Stomach smooth muscle (tissue), 2 donors: ENCODE data around the gene ARL15.

Source experiments
- H3K27ac ChIP-seq: one replicate; pipeline ENCODE4 v1.7.0; 2013; ENCODE audit warnings: mild to moderate bottlenecking, low read length, inconsistent platforms
- H3K27me3 ChIP-seq, 2 donors: one replicate each; pipeline ENCODE4 v1.7.0; 2013; ENCODE audit warnings: low read length in 2 of 2; ENCODE audit not compliant: insufficient read depth in 2 of 2, control insufficient read depth in 1 of 2
- H3K36me3 ChIP-seq, 2 donors: one replicate each; pipeline ENCODE4 v1.7.0; 2013; ENCODE audit warnings: low read length in 2 of 2; ENCODE audit not compliant: control insufficient read depth in 2 of 2, insufficient read depth in 2 of 2
- H3K4me1 ChIP-seq: one replicate; pipeline ENCODE4 v1.7.0; 2013; ENCODE audit warnings: low read length; ENCODE audit not compliant: control insufficient read depth, insufficient read depth
- H3K4me3 ChIP-seq, 2 donors: one replicate each; pipeline ENCODE4 v1.7.0; 2013; ENCODE audit warnings: low read length in 2 of 2
- H3K9ac ChIP-seq, 2 donors: one replicate each; pipeline ENCODE4 v1.7.0; 2013; ENCODE audit warnings: low read length in 2 of 2, mild to moderate bottlenecking in 1 of 2
- H3K9me3 ChIP-seq, 2 donors: one replicate each; pipeline ENCODE4 v1.7.0; 2013; ENCODE audit warnings: low read length in 2 of 2; ENCODE audit not compliant: control insufficient read depth in 2 of 2
- donor health status: healthy.
- donor health status: Pancreatic carcinoma.

The ARL15 gene

DNA sequence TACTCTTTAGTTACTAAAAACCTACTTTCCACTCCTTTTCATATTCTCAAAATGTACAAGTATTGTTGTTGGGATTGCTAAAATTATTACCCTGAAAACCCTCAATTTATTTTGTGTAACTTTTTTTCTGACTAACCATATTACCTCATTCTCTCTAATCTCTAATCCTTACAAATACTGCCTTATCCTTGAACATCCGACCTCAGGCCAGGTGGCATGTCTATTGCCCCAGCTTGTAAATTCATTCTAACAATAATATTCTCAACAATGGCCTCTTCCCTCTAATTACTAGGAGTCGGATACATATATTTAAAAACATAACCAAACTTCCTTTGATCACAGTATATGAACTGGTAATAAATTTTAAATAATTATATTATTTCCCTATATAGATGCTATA is 25.8 kb downstream of the ARL15 start:
- no peak overlapping the region for H3K9ac ChIP-seq
- no peaks in the 10 kb centered on the region for H3K27me3 ChIP-seq
- H3K4me1 ChIP-seq = no peaks in the 10 kb centered on the region
- H3K9me3 ChIP-seq = peaks cover 0 to 3% of the 10 kb centered on the region in 2 donors
- peaks cover 0 to 2% of the 10 kb centered on the region in 2 donors for H3K36me3 ChIP-seq
- H3K4me3 ChIP-seq = no peak overlapping the region
- H3K27ac ChIP-seq = no peak overlapping the region

DNA sequence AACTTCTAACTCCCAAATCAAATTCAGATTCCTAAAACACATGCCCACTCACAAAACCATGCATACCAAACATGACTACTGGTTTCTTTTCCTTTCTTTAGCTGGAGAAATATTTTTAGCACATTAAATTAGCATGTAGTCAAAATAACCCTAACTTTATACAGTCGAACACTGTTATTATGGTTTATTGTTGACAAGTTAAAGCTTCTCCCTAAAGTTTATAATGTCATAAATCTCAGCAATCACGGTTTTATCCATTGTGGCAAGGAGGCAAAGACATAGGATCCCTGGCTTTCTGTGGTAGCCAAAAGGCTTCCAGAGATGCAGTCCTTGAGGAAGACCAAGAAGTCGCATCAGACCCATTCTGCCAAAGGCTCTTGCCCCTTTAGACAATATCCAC is 27.5 kb downstream of the ARL15 start:
- no peaks in the 10 kb centered on the region for H3K27me3 ChIP-seq
- H3K27ac ChIP-seq = no peak overlapping the region
- H3K4me3 ChIP-seq = no peak overlapping the region
- peaks cover 0 to 3% of the 10 kb centered on the region in 2 donors for H3K9me3 ChIP-seq
- H3K36me3 ChIP-seq = peaks cover 0 to 2% of the 10 kb centered on the region in 2 donors
- no peak overlapping the region for H3K9ac ChIP-seq
- no peaks in the 10 kb centered on the region for H3K4me1 ChIP-seq

DNA sequence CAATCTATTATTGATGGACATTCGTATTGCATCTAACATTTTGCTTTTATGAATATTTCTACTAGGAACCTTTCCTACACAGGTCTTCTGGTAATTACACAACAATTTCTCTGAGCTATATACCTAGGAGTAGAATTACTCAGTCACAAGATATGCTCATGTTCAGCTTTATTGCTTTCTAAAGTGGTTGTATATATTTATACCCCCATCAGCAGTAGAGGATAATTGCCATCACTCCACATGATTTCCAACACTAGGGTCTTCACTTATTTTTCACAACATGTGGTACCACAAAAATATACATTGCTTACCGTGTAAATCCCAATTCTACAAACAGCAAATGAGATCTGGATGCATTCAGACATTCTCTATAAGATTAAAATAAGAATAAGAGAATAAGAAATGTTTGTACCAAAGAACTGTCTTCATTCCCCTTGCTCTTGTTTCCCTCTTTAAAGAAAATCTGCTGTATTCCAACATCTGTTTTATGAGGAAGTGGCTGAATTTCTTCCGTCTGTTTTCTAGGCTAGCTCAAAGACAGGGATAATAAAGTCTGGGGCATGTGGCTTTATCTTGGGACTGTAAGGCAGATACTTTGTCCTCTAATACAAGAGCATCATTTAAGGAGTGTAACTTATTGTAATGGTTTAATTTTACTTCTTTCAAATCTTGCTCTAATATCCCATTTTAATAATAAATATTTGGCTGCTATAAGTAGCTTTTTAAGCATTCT is 28.2 kb downstream of the ARL15 start:
- Histone ChIP-seq H3K4me1 (no peaks in the 10 kb centered on the region), H3K27me3 (no peaks in the 10 kb centered on the region), H3K9ac (no peak overlapping the region), H3K4me3 (no peak overlapping the region), H3K36me3 (peaks cover 0 to 2% of the 10 kb centered on the region in 2 donors), H3K9me3 (peaks cover 0 to 3% of the 10 kb centered on the region in 2 donors), H3K27ac (no peak overlapping the region)

DNA sequence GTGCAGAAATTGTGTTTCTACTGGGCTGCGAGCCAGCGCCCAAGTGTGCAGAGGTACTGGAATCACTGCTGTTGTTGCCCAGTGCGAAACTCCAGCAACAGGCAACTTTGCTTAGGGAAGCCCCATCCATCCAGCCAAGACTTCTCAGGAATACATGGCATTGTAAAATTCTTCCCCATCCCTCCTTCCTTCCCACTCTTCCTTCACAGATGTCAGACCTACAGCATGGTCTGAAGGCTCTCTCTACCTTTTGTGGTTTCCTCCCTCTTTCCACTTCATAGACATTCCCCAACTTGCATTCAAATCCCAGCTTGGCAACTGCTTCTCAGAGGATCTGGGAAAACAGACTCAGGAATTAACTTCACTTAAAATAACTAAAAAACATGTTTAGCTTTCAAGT is 30.4 kb downstream of the ARL15 start:
- H3K36me3 ChIP-seq = peaks cover 0 to 2% of the 10 kb centered on the region in 2 donors
- H3K9ac ChIP-seq = no peak overlapping the region
- H3K9me3 ChIP-seq = peaks cover 0 to 3% of the 10 kb centered on the region in 2 donors
- H3K27me3 ChIP-seq = no peaks in the 10 kb centered on the region
- no peak overlapping the region for H3K4me3 ChIP-seq
- H3K4me1 ChIP-seq = no peaks in the 10 kb centered on the region
- no peak overlapping the region for H3K27ac ChIP-seq

DNA sequence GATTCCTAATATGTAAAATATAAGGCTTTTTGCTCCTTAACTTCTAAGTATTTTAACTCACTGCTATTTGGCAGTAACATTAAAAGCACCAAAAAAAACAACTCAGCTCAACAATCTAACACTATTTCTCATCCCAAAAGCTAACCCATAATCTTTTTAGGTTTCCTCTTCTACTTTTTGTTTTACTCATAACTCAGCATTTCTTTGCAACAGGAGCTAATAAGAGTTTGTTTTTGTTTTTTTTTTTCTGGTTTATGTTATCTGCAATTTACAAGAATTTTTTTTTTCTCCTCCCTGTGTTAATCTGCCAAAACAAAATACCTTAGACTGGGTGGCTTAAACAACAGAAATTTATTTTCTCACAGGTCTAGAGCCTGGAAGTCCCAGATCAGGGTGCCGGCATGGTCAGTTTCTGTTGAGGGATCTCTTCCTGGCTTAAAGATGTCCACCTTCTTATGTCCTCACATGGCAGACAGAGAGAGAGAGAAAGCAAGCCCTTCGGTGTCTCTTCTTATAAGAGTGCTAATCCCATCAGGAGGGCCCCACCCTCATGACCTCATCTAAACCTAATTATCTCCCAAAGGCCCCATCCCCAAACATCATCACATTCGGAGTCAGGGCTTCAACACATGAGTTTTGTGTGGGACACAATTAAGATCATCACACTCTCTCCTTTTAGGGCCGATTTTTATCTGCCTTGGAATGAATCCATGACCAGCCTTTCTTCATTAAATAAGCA is 31.2 kb downstream of the ARL15 start:
- Histone ChIP-seq H3K9me3 (peaks cover 0 to 3% of the 10 kb centered on the region in 2 donors), H3K9ac (no peak overlapping the region), H3K4me1 (no peaks in the 10 kb centered on the region), H3K4me3 (no peak overlapping the region), H3K27me3 (no peaks in the 10 kb centered on the region), H3K36me3 (peaks cover 0 to 2% of the 10 kb centered on the region in 2 donors), H3K27ac (no peak overlapping the region)

DNA sequence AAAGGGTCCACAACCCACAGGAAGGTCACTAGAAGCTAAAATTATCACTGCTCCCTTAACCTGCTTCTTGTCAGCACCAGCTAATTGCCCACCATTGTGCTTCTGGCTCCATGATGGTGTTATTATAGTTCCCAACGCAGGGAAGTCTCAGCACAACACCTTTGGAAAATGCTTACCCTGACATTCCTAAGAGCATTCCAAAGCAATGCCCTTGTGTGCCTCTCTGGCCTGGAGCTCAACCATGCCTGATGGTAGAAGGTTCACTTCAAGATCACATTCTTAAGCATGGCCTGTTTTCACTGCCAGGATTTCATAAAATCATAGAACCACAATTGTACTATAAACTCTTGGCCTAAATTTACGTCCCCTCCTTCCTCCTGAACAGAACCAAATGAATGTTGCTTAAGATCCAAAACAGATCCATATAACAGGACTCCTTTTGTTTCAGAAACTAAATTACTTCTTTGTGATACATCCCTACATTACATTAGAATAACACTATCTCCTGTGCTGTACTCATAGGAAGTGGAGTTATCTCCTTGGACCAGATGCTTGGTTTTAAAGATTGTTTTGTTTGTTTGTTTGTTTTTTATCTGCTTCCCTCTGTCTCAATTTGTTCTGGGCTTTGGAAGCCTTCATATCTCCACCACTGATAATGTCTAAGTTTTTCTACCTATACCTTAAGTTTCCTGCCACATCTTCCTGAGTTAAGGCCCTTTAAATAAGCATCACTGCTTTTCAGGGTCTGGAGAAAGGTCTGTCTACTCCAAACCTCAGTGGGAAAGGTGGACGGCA is 32.1 kb downstream of the ARL15 start:
- Histone ChIP-seq H3K4me1 (no peaks in the 10 kb centered on the region), H3K27me3 (no peaks in the 10 kb centered on the region), H3K27ac (no peak overlapping the region), H3K4me3 (no peak overlapping the region), H3K36me3 (peaks cover 0 to 2% of the 10 kb centered on the region in 2 donors), H3K9me3 (peaks cover 0 to 3% of the 10 kb centered on the region in 2 donors), H3K9ac (no peak overlapping the region)

DNA sequence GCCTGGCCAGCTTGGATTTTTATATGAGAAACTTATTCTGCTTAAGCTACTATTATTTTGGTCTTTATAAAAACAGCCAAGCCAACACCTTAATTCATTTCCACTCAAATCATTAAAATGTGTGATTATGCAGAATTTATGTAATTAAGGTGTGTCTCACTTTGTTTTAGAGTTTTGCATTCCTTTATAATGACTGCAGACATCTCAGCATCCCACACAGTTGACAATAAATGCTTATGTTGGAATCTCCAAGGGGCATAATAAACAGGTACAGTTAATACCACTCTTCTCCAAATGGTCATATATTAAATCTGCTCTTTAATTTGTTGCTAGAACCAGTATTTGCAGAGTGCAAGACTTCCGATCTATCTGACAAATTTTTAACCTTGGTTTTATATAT is 34.3 kb downstream of the ARL15 start:
- Histone ChIP-seq H3K36me3 (peaks cover 0 to 2% of the 10 kb centered on the region in 2 donors), H3K27ac (no peak overlapping the region), H3K4me3 (no peak overlapping the region), H3K9ac (no peak overlapping the region), H3K9me3 (peaks cover 0 to 3% of the 10 kb centered on the region in 2 donors), H3K4me1 (no peaks in the 10 kb centered on the region), H3K27me3 (no peaks in the 10 kb centered on the region)

DNA sequence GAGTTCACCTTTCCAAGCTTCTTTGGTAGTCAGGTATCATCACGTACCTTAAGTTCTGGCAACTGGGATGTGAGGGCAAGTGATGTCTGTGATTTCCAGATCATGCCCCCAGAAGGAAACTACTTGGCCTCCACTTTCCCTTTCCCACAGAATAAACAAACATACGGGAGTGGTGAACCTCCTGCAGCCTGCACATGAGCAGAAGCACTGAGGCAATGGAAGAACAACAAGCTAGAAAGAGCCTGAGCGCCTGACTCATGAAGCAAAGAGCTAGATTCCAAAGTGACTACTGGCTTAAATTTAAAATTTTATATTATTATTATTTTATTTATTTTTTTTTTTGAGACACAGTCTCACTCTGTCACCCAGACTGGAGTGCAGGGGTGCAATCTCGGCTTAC is 35.0 kb downstream of the ARL15 start:
- Histone ChIP-seq H3K9me3 (peaks cover 0 to 3% of the 10 kb centered on the region in 2 donors), H3K27me3 (no peaks in the 10 kb centered on the region), H3K27ac (no peak overlapping the region), H3K9ac (no peak overlapping the region), H3K36me3 (peaks cover 0 to 2% of the 10 kb centered on the region in 2 donors), H3K4me1 (no peaks in the 10 kb centered on the region), H3K4me3 (no peak overlapping the region)

DNA sequence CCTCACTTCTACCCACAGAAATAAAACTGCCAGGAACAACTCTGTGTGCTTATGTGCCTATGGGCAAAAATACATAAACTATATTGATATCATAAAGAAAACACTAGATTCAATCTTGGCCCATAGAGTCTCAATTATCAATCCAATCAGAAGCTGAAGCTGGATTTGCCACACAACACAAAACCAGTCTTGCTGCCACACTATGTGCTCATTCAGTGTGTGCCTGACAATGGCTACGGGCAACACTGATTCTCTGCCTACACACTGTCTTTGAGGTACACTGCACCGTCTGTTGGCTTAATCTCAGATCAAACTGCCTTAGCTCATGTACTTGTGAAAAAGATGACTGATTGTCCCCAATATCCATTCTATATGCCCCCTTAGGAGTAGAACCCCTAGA is 35.4 kb downstream of the ARL15 start:
- peaks cover 0 to 1% of the 10 kb centered on the region in 2 donors for H3K36me3 ChIP-seq
- no peak overlapping the region for H3K4me3 ChIP-seq
- H3K27me3 ChIP-seq = no peaks in the 10 kb centered on the region
- peaks cover 0 to under 1% of the 10 kb centered on the region in 2 donors for H3K9me3 ChIP-seq
- H3K9ac ChIP-seq = no peak overlapping the region
- no peaks in the 10 kb centered on the region for H3K4me1 ChIP-seq
- no peak overlapping the region for H3K27ac ChIP-seq

DNA sequence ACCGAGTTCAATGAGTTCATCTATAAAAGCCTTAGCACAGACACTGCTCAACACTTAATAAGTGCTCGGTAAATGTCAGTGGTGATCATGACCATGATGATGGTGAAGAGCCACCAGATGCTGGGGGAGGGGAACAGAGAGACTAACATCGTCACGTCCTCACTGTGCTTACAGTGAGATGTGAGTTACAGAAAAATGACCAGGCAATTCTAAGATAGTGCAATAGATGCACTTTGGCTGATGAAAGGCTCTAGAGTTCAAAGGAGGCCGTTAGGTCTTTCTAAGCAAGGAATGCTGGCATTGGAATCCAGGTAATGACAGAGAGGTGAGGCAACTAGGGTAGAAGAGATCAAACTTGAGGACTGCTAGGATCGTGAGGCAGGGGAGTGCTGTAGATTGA is 36.7 kb downstream of the ARL15 start:
- H3K27me3 ChIP-seq = no peaks in the 10 kb centered on the region
- H3K9ac ChIP-seq = no peak overlapping the region
- no peaks in the 10 kb centered on the region for H3K4me1 ChIP-seq
- H3K27ac ChIP-seq = no peak overlapping the region
- no peak overlapping the region for H3K4me3 ChIP-seq
- no peaks in the 10 kb centered on the region for H3K36me3 ChIP-seq
- H3K9me3 ChIP-seq = no peaks in the 10 kb centered on the region
